Stimulated activated CD4-positive, alpha-beta T cell treated with anti-CD3 and anti-CD28 coated beads, Interleukin-1b, Interleukin-23, amount 100 ng/mL, for 24 hours (primary cell): ENCODE results near the gene AAMP.

ENCODE experiments used
- DNase-seq, 4 experiments: peaks; one replicate each; pipeline ENCODE4 v3.0.0-alpha.2; 2020; ENCODE audit warnings: low read depth in 4 of 4, low spot score in 1 of 4

Gene AAMP

GRCh38 chr2:218260166-218260565, 9.8 kb downstream of the AAMP start:
- no peak for DNase-seq

GRCh38 chr2:218259099-218259961, 10.6 kb downstream of the AAMP start:
- DNase-seq: no peak

GRCh38 chr2:218257390-218257981, 12.5 kb downstream of the AAMP start:
- DNase-seq: peak; percentile 43 to 53 (median 48)

- DNase-seq: no peak
Measured at GRCh38 chr2:218256612-218257350, 13.2 kb downstream of the AAMP start.

DNA sequence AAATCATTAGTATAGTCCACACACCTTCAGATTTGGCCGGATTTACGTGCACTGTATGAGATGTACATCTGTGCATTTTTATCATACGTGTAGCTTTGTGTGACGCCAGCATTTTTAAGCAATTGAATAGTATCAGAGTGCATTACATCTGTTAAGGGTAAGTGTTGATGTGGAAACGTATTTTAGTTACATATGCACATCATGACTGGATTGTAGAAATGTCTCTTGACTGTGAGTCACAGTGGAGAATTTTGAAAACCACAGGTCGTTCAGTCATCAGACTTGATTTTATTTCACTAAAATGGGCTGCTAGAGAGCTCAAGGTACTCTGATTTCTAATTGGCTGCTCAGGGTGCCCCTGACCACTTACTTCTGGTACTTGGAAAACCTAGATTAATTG, 14.5 kb downstream of the AAMP start:
- no peak for DNase-seq

GRCh38 chr2:218253232-218253625, 16.7 kb downstream of the AAMP start:
- DNase-seq: no peak

- no peak for DNase-seq
Measured at GRCh38 chr2:218252509-218253231, 17.3 kb downstream of the AAMP start.

DNA sequence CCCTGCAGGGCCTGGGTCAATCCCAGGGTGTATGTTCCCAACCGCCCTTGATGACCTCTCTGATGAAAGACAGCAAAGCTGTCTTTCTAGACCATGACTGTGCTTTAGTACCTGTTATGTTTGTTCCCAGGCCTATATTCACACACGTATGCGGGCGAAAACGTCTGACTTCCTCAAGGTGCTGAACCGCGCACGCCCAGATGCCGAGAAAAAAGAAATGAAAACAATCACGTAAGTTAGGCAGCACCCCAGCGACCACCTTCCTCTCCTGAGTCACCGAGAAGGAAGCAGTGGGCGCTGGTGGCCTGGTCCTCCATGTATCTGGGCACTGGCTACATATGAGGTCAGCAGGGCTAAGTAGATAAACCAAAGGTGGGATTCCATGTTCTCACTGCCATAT, 20.2 kb downstream of the AAMP start:
- no peak for DNase-seq

- no peak for DNase-seq
Measured at GRCh38 chr2:218245214-218245613, 24.7 kb downstream of the AAMP start.

- no peak for DNase-seq
Measured at GRCh38 chr2:218244665-218245064, 25.3 kb downstream of the AAMP start.

DNA sequence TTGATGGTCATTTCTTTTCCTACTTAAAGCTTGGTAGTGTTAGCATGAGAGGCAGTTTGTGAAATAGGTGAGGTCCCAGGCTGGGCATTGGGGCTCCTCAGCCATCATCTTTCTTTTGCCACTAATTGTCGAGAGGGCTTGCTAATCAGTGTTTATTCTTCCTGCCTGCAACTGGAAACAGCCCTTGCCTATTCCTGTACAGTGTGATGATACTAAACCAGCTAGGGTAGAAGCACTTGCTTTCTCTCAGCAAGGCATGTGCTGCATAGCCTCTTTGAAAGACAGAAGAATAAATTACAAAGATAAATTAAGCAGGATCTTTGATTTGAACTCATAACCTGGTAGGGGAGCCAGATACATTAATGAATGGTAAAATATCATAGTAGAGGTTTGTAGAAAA, 25.7 kb downstream of the AAMP start:
- no peak for DNase-seq

DNA sequence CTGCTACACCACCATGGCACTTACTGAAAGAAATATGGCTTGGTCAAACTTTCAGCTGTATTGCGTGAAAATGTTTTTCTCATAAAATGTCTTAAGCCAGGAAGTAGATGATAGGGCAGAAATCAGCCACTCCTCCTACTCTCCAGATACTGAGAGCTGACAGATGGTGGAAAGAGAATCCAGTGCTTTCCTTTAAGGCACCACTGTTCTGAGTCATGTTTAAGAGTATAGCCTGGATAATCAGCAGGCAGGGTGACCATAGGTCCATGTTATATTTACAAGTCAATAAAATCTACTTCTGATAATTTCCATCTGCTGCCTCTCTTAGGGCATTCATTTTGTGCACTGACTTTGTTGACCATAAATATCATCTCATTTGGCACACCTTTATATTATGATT, 31.1 kb downstream of the AAMP start:
- no peak for DNase-seq

DNA sequence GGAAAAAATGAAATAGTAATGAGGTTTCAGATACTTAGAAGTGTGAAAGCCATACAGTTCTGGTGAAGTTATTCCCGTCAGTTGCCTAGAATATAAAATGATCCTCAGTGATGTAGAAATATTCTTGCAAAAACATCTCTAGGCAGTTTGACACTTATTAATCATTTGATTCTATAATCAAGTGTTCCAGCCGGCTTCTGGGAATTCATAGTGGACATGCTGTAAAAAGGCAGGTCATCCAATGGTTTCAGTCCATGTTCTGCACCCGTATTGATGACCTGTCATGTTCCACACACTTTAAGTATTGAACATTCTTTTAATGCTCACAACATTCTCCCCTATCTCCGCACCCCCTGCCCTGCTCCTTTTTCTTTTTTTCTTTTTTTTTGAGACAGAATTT, 33.1 kb downstream of the AAMP start:
- no peak for DNase-seq

DNA sequence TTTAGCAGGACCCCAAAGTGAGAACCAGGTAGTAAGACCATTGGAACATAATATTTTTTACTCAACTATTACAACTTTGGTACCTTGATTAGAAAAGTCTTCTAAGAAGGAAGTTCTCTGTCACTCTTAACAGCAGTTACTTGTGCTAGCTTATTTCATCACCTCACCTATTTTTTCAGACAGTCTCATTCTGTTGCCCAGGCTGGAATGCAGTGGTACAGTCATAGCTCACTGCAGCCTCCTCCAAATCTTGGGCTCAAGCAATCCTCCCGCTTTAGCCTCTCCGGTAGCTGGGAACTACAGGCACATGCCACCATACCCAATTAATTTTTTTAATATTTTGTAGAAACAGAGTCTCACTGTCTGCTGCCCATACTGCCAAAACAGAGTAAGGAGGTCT, 34.9 kb downstream of the AAMP start:
- DNase-seq: no peak

GRCh38 chr2:218234521-218234920, 35.4 kb downstream of the AAMP start:
- DNase-seq: no peak

DNA sequence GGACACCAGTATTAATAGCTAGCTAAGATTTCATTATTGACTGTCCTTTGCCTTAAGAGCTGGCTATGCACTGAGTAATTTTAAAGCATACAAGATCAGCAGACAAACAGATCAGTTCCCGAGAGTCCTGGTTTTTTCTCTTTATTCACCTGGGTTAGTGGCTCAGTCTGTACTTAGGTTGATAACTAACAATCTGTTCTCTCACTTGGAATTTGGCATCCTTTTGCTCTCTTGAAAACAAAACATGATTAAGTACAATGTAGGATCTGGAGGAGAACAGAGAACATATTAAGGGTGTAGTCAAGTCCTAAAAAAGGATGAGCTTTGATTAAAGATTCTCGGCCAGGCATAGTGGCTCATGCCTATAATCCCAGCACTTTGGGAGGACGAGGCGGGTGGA, 36.4 kb downstream of the AAMP start:
- no peak for DNase-seq

- no peak for DNase-seq
Measured at GRCh38 chr2:218230882-218231281, 39.1 kb downstream of the AAMP start.

DNA sequence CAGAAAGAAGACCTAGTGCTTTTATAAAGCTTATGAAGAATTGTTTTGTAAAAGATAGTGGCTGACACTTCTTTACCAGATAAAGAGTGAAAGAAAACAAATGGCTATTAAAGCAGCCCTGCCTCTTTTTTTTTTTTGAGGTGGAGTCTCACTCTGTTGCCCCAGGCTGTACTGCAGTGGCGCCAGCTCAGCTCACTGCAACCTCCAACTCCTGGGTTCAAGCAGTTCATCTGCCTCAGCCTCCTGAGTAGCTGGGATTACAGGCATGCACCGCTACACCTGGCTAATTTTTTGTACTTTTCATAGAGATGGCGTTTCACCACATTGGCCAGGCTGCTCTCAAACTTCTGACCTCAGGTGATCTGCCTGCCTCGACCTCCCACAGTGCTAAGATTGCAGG, 40.1 kb downstream of the AAMP start:
- no peak for DNase-seq

DNA sequence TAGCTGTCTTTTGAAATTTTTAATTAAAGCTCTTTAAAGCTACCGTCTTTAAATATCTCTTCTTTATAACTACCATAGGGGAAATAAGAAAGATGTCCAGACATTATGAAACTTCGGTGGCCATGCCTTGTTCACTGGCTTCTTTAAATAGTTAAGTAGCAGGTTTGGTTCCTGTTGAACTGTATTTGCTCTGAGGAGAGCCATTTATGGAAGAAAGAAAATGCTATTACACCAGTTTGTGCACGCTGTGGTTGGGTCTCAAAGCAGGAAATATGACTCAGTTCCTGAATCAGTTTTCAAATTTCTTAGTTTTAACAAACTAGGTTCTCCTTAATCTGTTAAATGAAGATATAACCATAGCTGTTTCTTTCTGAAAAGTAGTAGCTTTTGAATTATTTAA, 40.7 kb downstream of the AAMP start:
- DNase-seq: no peak

- no peak for DNase-seq
Measured at GRCh38 chr2:218228366-218229090, 41.4 kb downstream of the AAMP start.

DNA sequence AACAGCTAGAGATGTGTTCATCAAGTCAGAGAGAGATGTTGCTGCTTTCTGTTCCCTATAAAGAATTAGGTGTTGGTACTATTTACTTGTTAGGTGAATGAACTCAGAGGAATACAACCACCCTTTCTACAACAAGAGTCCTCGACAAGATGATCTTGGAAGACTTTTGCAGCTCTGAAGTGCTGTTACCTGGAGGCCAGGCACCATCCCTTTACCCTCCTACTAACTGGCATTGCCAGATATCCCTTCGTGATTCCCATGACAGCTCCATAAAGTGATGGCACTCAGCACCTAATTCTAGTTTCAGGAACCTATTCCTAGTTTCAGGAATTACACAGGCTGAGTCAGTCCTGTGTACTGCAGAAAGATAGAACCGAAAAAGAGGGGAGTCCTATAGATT, 43.0 kb downstream of the AAMP start:
- DNase-seq: no peak
